Mucosa of descending colon (tissue), 3 donors: Measurements from ENCODE around the gene SPRTN. TPM values are rescaled to one million over a fixed set of nuclear protein-coding genes. Genes with fewer than 3 reads are reported as not detected.

ENCODE experiments used
- ATAC-seq: fragments of 200-7000 bp; cut with Tn5 transposase; one replicate; pipeline ENCODE4 v1.9.1; 2020; ENCODE audit warnings: mild to moderate bottlenecking, moderate library complexity
- DNase-seq, 3 donors: peaks; one replicate each; pipeline ENCODE4 v3.0.0-alpha.2; 2020
- H3K36me3 ChIP-seq: fragments of 200-600 bp; one replicate; pipeline ENCODE4 v1.8.0; 2021; ENCODE audit warnings: low read depth, mild to moderate bottlenecking
- H3K4me1 ChIP-seq: fragments of 200-600 bp; one replicate; pipeline ENCODE4 v1.8.0; 2021; ENCODE audit warnings: low read depth, mild to moderate bottlenecking
- H3K4me3 ChIP-seq: fragments of 200-600 bp; one replicate; pipeline ENCODE4 v1.8.0; 2021; ENCODE audit warnings: mild to moderate bottlenecking
- H3K9me3 ChIP-seq: fragments of 200-600 bp; one replicate; pipeline ENCODE4 v1.8.0; 2021; ENCODE audit warnings: mild to moderate bottlenecking
- intact Hi-C, 2 donors: fragments of 100-400 bp; cut with DNase I in 1 of 2; cut with micrococcal nuclease in 1 of 2; formaldehyde crosslinking; loops; one replicate each; pipeline versions ENCODE4 v1.11.0 to v1.11.1; 2022; cut with DNase I, micrococcal nuclease
- total RNA-seq, 3 donors: library from RNA; stranded (reverse); fragmentation: NEBNext Ultra II Directional in 2 of 3; extraction: Animal tissue kit (Norgen Biotek cat#: 25700) in 2 of 3; gene quantifications; one replicate each; pipeline versions ENCODE4 v1.2.1 to v1.2.4, GENCODE V29; 2021 to 2023
- TF ChIP-seq, protein P1 (sequence below): fragments of 200-600 bp; IDR thresholded peaks from one replicate; pipeline ENCODE4 v1.8.0; 2022; ENCODE audit warnings: antibody characterized with exemption, mild to moderate bottlenecking
- donor health status: DM: no; HTN: no; CAD: no; lungs with moderate emphysema.
- donor health status: DM: no; HTN: no; CAD: no.
- donor health status: DM: no; HTN: yes; CAD: no.

Gene SPRTN
- total RNA-seq, 3 donors from 2014 or later: 10.7 to 13.1 (median 11.5) TPM

DNA sequence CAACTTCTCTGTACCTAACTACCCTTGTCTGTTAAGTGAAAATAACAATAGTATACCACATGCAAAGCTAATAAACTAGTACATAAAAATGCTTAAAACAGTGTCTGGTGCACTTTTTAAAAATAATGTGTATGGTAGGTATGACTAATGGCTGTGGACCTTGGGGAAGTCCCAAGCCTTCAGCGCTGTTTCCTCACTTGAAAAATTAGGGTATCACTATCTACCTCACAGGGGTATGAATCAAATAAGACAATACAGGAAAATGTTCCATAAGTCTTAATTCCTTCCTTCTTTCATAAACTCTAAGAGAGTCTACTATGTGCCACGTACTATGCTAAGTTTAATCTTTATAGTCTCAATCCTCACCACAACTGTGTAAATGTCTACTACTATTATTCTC, 52.0 kb downstream of the SPRTN start:
- intact Hi-C loops: no loop called here
- H3K36me3 ChIP-seq: no peaks in the 10 kb centered on the region
- DNase-seq: no peak
- ATAC-seq: no peak
- TF ChIP-seq, protein P1, sequence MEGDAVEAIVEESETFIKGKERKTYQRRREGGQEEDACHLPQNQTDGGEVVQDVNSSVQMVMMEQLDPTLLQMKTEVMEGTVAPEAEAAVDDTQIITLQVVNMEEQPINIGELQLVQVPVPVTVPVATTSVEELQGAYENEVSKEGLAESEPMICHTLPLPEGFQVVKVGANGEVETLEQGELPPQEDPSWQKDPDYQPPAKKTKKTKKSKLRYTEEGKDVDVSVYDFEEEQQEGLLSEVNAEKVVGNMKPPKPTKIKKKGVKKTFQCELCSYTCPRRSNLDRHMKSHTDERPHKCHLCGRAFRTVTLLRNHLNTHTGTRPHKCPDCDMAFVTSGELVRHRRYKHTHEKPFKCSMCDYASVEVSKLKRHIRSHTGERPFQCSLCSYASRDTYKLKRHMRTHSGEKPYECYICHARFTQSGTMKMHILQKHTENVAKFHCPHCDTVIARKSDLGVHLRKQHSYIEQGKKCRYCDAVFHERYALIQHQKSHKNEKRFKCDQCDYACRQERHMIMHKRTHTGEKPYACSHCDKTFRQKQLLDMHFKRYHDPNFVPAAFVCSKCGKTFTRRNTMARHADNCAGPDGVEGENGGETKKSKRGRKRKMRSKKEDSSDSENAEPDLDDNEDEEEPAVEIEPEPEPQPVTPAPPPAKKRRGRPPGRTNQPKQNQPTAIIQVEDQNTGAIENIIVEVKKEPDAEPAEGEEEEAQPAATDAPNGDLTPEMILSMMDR: no peak
- H3K9me3 ChIP-seq: no peaks in the 10 kb centered on the region
- no peak overlapping the region for H3K4me3 ChIP-seq
- no peaks in the 10 kb centered on the region for H3K4me1 ChIP-seq

DNA sequence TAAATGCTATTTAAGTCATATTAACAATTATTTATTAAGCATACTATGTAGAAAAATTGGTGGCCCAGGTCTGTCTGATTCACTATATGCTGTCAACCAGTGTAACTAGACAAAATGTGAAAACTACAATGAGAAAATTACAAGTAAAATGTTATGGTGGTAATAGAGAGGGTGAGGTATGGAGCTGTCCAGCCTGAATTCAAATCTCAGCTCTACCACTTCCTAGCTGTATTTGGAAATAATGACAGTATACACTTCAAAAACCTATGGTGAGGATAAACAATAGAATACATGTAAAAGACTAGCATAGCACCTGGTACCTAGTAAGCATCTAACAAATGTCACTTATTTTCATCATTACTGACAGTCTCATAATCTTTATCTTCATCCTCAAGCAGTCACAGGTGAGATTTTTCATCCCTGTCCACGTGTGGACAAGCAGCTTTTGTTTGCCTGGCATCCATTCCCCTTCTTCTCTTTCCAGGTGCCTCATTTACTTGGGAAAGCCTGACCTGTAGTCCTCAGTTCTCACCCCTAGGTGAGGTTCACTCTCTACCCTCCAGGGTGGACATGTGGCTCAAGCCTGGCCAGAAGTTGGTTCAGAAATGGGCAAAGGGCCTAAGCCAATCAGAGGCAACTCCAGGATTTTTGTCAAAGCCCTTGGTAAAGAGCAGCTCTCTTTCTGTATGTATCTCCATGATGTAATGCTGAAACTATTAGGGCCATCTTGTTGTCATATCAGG, 54.5 kb downstream of the SPRTN start:
- no peak for DNase-seq
- Histone ChIP-seq H3K36me3 (no peaks in the 10 kb centered on the region), H3K4me1 (peaks cover 5% of the 10 kb centered on the region), H3K4me3 (no peak overlapping the region), H3K9me3 (no peaks in the 10 kb centered on the region)
- no peak for ATAC-seq
- intact Hi-C loops: no loop called here
- TF ChIP-seq, protein P1: no peak

GRCh38 chr1:231393668-231394067, 55.6 kb downstream of the SPRTN start:
- H3K36me3 ChIP-seq: no peaks in the 10 kb centered on the region
- DNase-seq (no peak), ATAC-seq (no peak)
- TF ChIP-seq, protein P1: no peak
- no peak overlapping the region for H3K4me3 ChIP-seq
- H3K4me1 ChIP-seq: peaks cover 5% of the 10 kb centered on the region
- H3K9me3 ChIP-seq: no peaks in the 10 kb centered on the region
- intact Hi-C loops: no loop called here

- peak; percentile 73 for ATAC-seq
- no peak for DNase-seq
Measured at GRCh38 chr1:231395076-231395997, 57.2 kb downstream of the SPRTN start.

GRCh38 chr1:231395998-231396390, 57.9 kb downstream of the SPRTN start:
- intact Hi-C loops: no loop called here
- TF ChIP-seq, protein P1: no peak
- no peak for ATAC-seq

More at GRCh38 chr1:231395076-231395997, 57.2 kb downstream of the SPRTN start:
- Histone ChIP-seq H3K4me3 (no peak overlapping the region), H3K4me1 (peaks cover 5% of the 10 kb centered on the region), H3K36me3 (no peaks in the 10 kb centered on the region), H3K9me3 (no peaks in the 10 kb centered on the region)
- TF ChIP-seq, protein P1: no peak
- intact Hi-C loops: no loop called here

More at GRCh38 chr1:231395998-231396390, 57.9 kb downstream of the SPRTN start:
- Histone ChIP-seq H3K36me3 (no peaks in the 10 kb centered on the region), H3K4me1 (peaks cover 5% of the 10 kb centered on the region), H3K9me3 (no peaks in the 10 kb centered on the region), H3K4me3 (no peak overlapping the region)
- DNase-seq: no peak
